ENCODE data around the gene SCOC.
"Not testable (repeated sequence)": the region's sequence is repeated elsewhere in the genome, so short reads cannot be mapped to it uniquely, and the experiment has no call there.

SCOC gene

GRCh38 chr4:140361099-140361498 is 12.3 kb upstream of the SCOC start:
- no peak for ATAC-seq
- DNase-seq: no peak

DNA sequence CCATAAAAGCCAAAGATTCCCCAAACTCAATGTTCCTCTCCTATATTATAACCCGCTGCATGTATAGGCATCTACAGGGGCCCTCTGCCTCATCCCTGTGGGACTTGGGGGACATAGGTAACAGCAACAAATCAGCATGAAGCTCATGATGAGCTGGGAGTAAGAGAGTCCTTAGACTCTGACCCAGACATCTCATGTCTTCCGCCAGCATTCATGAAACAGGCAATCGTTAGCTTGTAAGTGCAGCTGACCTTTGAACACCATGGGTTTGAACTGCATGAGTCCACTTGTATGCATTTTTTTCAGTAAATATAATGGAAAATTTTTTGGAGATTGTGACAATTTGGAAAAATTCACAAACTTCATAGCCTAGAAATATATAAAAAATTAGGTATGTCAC is 10.4 kb upstream of the SCOC start:
- no peak for ATAC-seq

DNA sequence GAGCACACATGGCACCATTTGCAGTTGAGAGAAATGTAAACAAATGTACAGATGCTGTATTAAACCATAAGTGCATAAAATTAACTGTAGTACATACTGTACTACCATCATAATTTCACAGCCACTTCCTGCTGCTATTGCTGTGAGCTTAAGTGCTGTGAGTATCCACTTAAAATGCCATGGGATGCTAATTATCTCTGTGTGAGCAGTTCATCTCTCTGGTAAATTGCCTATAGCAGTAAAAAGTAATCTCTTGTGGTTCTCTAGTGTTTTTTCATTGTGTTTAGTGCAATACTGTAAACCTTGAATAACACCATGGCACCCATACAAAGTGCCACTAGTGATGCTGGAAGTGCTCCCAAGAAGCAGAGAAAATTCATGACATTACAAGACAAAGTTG is 9.9 kb upstream of the SCOC start:
- no peak for DNase-seq
- ATAC-seq: no peak

More for the DNA sequence above, 10.4 kb upstream of the SCOC start:
- DNase-seq: no peak

DNA sequence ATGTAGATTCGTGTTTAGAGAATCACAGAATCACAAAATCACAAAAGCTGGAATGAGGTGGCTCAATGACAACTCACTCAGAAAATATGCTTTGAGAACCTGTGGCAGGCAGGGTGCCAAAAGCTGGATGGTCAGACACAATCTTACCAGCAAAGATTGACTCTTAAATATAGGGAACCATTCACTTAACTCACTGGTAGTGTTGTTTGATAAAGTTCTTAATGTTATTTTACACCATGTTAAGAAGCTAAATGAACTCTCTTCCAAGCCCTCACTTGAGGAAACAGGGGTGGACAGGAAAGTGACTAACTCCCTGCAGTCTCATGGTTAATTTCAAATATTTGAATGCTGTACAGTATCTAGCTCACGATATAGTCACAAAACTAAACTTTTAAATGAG is 5.7 kb upstream of the SCOC start:
- no peak for DNase-seq
- no peak for ATAC-seq

DNA sequence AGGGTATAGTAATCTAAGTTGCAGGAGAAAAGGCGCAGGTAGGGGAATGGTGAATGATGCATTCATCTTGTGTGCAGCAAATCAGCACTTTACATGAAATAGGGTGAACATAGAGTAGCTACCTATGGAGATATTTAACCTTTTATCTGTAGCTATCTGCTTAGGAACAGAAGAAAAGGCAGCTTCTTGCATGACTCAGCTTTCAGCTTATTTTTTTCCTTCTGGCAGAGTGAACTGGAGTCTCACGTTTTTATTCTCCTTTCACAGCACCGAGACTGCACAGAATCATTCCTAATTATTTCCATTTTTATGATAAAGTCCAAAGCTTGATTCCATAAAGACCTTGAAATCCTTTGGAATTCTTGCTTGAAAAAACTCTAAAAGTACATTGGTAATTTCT is 4.8 kb upstream of the SCOC start:
- no peak for ATAC-seq
- no peak for DNase-seq

- DNase-seq: peak; percentile 15
- peak; percentile 58 for ATAC-seq
Measured at GRCh38 chr4:140372751-140373327, 607 bp upstream of the SCOC start.

DNA sequence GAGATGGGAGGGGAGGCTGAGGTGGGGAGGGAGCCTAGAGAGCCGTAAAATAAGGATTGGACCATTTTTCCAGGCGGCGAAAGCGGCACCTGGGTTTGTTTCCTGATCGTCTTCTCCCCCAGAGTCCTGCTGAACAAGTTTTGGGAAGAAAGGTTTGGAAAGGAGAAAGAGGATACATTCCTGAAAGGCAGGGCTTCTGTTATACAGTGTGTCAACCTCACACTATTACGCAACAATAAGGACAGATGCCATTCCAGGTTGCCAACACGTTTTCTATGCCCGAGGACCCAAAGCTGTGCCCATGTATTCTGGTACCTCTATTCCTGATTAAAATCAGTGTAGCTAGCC is 658 bp downstream of the SCOC start:
- ATAC-seq (no peak), DNase-seq (no peak)

- no peak for DNase-seq
Measured at GRCh38 chr4:140382732-140383131, 9.3 kb downstream of the SCOC start.

GRCh38 chr4:140388015-140388414 is 14.6 kb downstream of the SCOC start:
- no peak for DNase-seq
- ATAC-seq: no peak

More at GRCh38 chr4:140382732-140383131, 9.3 kb downstream of the SCOC start:
- ATAC-seq: no peak

DNA sequence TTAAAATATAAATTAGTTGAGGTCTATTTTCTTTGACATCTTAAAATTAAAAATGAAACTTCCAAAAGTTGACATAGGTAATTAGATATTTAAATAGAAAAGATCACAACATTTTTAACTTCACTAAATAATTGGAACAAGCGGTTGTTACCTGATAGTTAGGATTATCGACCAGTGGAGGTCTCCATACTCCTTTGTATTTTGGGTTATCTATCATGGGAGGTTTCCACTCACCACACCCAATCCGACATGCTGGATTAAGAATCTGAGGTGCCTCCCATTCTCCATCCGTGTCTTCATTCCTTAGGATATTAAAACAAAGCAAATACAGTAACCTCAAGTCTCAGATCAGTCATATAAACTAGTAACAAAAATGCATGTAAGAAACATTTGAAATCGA is 22.2 kb downstream of the SCOC start:
- ATAC-seq: no peak

DNA sequence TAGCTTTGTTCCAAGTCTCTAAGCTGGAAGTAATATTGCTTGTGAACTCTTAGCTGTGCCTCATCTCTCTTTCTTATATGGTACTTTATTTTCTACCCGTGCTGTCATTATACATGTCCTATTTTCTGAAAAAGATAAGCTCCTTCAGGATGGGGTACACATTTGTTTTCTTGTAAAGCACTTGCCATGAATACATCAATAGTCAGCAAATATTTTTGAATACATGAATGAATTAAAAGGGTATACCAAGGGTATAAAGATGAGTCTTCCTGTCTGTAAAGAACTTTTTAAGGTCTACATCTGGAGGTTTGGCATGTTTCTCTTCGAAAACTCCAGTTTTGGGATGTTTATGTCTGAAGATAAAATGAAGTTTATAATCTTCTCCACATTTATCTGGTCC is 26.7 kb downstream of the SCOC start:
- DNase-seq: no peak
- ATAC-seq: no peak

More for the DNA sequence above, 22.2 kb downstream of the SCOC start:
- DNase-seq: no peak

- DNase-seq (no peak), ATAC-seq (no peak)
Measured at GRCh38 chr4:140406292-140406691, 32.8 kb downstream of the SCOC start.

DNA sequence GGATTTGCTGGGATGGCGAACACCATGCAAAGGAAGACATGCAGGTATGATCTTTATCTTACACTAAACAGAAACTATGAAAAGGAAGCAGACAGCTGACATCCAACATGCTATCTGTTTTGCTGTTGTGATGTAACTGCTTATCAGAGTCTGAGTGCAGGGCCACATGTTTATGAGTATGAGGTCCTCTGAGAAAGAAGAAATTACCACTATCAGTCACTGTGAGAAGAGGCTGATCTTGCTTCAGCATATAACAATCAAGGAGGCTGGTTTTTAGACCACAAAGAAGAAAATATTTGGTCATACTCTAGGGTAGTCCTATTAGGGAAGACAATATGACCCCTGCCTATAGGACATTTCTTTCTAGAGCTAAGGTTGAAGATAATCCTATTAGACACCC is 35.5 kb downstream of the SCOC start:
- ATAC-seq: no peak
- no peak for DNase-seq

GRCh38 chr4:140413130-140413969 is 39.9 kb downstream of the SCOC start:
- DNase-seq, ATAC-seq: not testable (repeated sequence)

- no peak for ATAC-seq
- no peak for DNase-seq
Measured at GRCh38 chr4:140423106-140423505, 49.7 kb downstream of the SCOC start.

GRCh38 chr4:140426610-140427105 is 53.2 kb downstream of the SCOC start:
- no peak for DNase-seq
- ATAC-seq: peak; percentile 28

GRCh38 chr4:140427106-140427918 is 53.9 kb downstream of the SCOC start, which contains the start of gene CLGN:
TSS of gene CLGN (minus strand) at chr4:140427648. CDS start at chr4:140413078, 14,570 bp downstream.
- DNase-seq (peak; percentile 76), ATAC-seq (peak; percentile 93)

- no peak for DNase-seq
- ATAC-seq: no peak
Measured at GRCh38 chr4:140427919-140428471, 54.5 kb downstream of the SCOC start.

All from stimulated activated naive CD8-positive, alpha-beta T cell treated with anti-CD3 and anti-CD28 coated beads, Interleukin-15, Interleukin-2, amounts not matched to agents 100 U/mL and 50 U/mL, for 24 hours (primary cell).